Anterior cingulate cortex (tissue), 58 donors: ENCODE results near the gene PHPT1.
"Not testable (repeated sequence)": the region's sequence is repeated elsewhere in the genome, so short reads cannot be mapped to it uniquely, and the experiment has no call there.

Experiments used
- DNase-seq, 58 donors: peaks; one replicate each; lab custom pipeline; 2025; lab: John Stamatoyannopoulos, UW

PHPT1 gene

GRCh38 chr9:136857581-136858412 is 8.6 kb downstream of the PHPT1 start:
- DNase-seq, result no peak

DNA sequence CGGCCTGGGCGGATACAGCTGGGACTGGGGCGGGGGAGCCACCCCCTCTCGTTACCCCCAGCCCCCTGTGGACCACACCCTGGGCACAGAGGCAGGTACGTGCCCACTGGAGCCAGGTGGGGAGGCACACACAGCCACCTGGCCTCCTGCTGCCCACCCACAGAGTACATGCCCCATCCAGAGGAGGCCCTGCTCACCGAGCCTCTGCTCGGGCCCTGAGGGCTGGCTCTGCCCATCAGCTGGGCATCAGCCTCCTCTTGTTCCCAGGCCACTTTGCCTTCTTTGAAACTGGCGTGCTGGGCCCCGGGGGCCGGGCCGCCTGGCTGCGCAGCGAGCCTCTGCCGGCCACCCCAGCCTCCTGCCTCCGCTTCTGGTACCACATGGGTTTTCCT is 9.2 kb downstream of the PHPT1 start:
- DNase-seq, result no peak

GRCh38 chr9:136858844-136859757 is 9.9 kb downstream of the PHPT1 start:
- peak in 47 of 58 donors; percentile 14 to 80 (median 55) for DNase-seq

DNA sequence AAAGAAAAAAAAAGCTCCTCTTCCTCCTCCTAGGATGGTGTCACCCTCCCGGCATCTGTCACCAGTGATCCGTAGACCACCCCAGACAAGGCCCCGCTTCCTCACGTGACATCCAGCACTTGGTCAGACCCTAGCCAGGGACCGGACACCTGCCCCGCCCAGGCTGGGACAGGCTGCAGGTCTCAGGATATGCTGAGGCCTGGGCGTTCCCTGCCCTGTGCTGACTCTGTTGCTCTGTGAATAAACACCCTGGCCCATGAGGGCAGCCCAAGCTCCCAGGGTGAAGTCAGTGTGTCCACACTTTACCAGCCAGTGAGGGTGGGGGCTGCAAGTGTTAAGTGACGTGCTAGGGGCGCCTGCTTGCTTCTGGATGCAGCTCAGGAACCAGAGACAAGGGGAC is 11.3 kb downstream of the PHPT1 start:
- no peak for DNase-seq

DNA sequence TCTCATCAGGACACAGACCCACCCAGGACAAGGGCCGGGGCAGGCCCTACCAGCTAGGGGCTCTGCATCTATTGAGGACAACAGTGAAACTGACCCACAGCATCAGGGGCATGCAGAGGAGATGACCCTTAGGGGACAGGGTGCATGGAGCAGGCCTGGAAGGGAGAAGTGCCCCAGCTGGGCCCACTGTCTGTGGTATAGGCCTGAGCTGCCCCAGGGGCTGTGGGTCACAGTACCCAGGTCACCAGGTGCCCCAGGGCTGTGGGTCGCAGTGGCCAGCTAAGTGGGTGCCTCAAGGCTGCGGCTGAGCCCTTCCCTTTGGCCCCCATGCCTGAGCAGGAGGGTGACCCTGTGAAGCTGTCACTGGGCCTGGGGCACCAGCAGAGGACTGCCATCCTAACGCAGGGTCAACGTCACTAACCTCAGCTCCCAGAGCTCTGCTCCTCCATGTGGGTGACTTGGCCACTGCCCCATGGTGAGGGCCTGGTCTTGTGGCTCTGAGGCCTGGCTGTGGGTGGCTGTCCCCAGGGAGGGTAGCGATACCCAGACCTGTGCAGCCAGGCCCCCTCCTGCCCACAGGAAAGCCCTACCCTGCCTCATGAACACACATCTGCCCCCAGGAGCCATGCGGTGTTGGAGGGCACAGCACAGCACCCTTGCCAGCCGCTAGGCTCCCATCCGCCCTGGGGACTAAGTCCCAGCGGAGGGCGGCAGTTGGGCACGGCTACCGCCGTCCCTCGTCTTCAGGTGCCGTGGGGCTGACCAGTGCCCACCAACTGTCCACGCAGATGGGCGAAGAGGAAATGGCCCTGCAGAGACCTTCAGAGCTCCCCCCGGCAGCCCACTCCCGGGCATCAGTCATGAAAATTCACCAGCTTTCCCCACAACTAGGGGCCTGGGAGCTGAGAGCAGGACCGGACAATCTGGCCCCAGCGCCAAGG is 12.0 kb downstream of the PHPT1 start:
- no peak for DNase-seq

- DNase-seq, result no peak
Observed at GRCh38 chr9:136861874-136862457, 12.8 kb downstream of the PHPT1 start.

DNA sequence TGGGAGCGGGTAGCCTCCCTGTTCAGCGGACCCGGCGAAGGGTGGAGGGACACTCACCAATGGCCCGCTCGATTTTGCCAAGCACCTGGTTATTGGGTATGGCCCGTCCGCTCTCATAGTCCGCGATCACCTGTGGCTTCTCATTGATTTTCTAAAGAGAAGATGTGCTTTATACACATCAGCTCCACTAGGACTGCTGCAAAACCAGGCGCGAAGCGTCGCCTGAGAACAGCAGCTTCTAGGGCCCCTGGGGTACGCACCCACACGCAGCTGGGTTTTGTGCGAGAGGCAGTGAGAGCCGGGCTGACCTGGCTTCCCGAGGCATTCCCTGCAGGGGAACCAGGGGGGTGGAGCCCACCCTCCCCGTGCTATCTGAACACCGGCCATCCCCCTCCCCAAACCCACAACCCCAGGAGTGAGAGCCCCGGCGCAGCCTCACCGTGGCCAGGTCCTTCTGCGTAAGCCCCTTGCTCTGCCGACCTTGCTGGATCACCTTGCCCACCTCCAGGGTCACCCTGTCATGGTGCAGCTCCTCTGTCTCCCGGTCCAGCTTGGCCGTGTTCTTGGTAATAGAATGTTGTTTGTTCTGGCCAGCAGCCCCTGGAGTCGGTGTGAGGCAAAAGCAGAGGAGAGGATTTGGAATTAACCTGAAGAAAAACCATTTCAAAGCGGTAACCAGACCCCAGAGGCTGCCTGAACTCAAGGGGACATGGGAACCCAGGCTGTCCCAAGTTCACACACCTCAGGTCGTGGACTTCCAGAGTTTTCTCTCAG is 13.8 kb downstream of the PHPT1 start:
- DNase-seq, result no peak

- DNase-seq, result no peak
Observed at GRCh38 chr9:136863623-136864273, 14.5 kb downstream of the PHPT1 start.

- DNase-seq, result no peak
Observed at GRCh38 chr9:136865041-136865767, 16.0 kb downstream of the PHPT1 start.

DNA sequence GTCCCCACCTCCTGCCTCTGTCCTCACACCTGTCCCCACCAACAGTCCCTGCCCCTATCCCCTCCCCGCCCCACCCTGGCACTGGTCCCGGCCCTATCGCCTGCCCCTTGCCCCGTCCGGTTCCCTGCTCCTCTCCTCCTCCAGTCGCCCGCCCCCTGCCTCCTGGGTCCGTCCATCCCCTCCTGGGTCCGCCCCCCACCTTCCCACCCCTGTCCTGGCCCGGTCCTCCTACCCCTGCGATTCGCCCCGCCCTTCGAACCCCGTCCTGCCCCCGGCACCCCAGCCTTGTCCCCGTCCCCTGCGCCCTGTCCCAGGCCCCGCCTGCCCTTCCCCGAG is 16.5 kb downstream of the PHPT1 start:
- no peak for DNase-seq

DNA sequence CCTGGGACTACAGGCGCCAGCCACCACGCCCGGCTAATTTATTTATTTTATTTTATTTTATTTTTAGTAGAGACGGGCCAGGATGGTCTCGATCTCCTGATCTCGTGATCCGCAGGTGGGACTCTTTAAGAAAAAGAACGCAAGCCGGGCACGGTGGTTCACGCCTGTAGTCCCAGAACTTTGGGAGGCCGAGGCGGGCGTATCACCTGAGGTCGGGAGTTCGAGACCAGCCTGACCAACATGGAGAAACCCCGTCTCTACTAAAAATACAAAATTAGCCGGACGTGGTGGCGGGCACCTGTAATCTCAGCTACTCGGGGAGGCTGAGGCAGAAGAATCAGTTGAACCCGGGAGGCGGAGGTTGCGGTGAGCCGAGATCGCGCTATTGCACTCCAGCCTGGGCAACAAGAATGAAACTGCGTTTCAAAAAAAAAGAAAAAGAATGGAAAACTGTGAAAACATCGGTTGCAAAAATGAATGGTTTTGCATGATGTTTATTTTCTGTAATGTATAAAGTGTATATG is 17.8 kb downstream of the PHPT1 start:
- DNase-seq, result not testable (repeated sequence)

DNA sequence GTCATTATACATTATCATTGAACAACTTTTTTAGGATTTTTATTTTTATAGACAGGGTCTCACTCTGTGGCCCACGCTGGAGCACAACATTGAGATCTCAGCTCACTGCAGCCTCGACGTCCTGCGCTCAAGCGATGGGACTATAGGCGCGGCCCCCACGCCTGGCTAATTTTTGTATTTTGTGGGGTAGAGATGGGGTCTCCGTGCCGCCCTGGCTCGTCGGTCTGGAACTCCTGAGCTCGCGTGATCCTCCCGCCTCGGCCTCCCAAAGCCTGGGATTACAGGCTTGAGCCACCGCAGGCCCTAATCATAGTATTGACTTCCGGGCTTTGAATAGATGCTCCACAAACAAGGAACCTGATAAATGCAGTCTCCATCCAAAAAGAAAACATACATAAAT is 18.3 kb downstream of the PHPT1 start:
- DNase-seq, result no peak

GRCh38 chr9:136867917-136868316 is 18.7 kb downstream of the PHPT1 start:
- DNase-seq, result no peak

DNA sequence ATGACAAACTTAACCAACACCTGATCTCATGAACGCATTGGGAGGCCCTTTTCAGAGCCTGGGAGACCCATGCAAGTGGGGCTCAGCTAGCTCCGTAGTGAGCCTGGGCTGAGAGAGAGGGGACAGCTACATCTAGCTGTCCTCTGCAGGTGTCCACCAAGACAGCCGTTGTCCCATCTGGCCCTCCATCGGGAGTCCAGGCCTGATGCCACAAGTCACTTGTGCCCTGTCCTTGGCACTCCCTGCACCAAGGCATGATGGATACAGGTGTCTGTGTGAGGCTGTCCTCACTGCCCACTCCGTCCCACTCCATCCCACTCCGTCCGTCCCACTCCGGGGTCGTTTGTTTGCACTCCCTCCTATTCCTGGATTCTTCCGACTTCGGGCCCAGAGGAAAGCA is 19.4 kb downstream of the PHPT1 start:
- no peak for DNase-seq

DNA sequence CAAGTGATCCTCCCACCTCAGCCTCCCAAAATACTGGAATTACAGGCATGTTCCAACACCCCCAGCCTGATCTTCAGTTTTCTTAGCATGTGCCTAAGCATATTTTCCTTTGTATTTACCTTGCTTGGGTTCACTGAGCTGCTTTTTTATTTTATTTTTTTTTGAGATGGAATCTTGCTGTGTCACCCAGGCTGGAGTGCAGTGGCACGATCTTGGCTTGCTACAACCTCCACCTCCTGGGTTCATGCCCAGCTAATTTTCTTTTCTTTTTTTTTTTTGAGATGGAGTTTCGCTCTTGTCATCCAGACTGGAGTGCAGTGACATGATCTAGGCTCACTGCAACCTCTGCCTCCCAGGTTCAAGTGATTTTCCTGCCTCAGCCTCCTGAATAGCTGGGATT is 20.4 kb downstream of the PHPT1 start:
- DNase-seq, result not testable (repeated sequence)

DNA sequence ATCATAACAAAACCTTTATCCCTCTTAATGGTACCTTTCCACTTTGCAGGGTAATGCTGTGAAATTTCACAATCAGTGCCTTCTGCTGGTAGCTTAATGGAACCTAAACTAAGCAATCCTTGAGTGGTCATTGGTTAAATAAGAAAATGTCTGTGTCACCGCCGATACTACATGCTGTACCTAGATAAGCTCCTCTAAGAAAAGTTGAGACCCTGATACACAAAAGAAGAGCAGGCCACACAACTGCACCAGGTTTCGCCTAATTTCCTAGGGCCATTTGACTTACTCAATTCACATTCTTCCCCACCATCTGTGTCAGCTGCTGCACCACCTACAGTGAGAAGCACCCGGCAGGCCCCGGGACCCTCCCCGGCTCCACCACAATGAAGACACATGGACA is 25.9 kb downstream of the PHPT1 start:
- DNase-seq, result no peak

GRCh38 chr9:136876476-136876875 is 27.3 kb downstream of the PHPT1 start:
- DNase-seq, result no peak

- no peak for DNase-seq
Observed at GRCh38 chr9:136880651-136881050, 31.4 kb downstream of the PHPT1 start.
